NCI-H1105 treated with DMSO at 0.1 percent for 48 hours (cell line): ENCODE results near the gene TPT1.

Experiments used
- DNase-seq: peaks from one replicate; lab custom pipeline; 2025; lab: John Stamatoyannopoulos, UW

Gene TPT1

GRCh38 chr13:45333977-45334922 is 6.7 kb downstream of the TPT1 start:
- no peak for DNase-seq

- no peak for DNase-seq
Observed at GRCh38 chr13:45333251-45333976, 7.6 kb downstream of the TPT1 start.

- DNase-seq: no peak
Observed at GRCh38 chr13:45332831-45333219, 8.2 kb downstream of the TPT1 start.

DNA sequence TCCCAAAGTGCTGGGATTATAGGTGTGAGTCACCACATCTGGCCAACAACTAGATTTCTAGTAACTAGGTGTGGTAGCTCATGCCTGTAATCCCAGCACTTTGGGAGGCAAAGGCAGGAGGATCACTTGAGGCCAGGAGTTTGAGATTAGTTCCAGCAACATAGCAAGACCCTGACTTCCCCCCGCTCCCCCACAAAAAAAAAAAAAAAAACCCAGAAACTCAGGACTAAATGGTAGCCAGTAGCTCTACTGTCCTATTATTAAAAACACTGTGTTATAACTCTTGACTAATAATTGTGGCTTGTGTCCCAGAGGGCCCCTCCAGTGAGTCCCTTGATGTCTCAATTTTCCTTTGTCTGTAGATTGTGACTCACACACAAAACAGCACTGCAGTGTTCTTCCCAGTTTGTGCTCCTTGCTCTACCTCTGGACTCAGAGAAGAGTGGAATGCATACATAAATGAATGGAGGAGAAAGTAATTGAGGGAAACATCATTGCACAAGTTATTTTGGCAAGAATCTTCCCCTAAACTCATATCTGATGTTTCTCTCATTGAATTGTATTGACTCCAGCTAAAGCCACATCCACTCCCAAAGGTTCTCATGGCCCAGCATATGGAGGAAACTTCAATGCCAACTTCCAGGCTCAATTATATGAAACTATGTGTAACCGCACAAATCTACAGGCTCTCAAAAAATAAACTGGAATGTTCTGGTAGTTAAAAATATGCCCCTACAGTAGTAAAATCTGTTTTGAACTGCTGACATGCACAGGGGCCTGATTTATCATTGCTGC is 8.8 kb downstream of the TPT1 start:
- DNase-seq: no peak

DNA sequence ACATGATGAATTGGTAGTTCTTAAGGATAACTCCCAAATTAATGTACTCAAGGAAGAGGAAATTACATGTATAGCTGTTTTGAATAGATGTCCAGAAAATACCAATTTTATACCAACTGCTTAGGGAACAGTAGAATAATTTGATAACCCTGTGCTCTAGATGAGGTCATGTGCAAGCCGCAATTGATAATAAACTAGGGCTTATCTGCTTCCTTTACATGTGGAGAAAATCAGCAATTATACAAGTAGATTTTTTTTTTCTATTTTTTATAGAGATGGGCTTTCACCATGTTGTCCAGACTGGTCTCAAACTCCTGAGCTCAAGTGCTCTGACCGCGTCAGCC is 9.3 kb downstream of the TPT1 start:
- no peak for DNase-seq

DNA sequence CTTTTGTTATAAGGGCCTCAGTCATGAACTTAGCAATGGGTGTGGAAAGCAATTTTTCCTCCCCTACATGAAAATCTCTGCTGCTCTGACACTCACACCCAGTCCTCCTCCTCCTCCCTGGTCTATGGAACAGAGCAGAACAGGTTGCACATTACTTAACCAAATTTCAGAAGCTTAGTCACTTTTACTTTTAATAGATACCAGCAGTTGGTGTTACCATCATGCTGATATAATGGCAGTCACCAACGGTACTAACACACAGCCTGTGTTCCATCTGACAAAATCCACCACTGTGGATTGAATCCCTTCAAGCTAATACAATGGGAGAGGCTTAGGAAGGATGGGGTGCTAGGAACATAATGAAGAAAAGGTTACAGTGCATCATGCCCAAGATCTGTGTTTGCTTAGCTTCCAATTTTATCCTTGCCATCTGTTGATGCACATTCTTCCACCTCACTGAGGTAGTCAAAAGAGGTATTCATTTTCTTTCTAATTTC is 9.8 kb downstream of the TPT1 start:
- no peak for DNase-seq

GRCh38 chr13:45328661-45329111 is 12.3 kb downstream of the TPT1 start:
- DNase-seq: no peak

GRCh38 chr13:45327253-45327955 is 13.6 kb downstream of the TPT1 start:
- DNase-seq: no peak

- DNase-seq: no peak
Observed at GRCh38 chr13:45325806-45326205, 15.2 kb downstream of the TPT1 start.

- DNase-seq: no peak
Observed at GRCh38 chr13:45320876-45321629, 19.9 kb downstream of the TPT1 start.

- DNase-seq: no peak
Observed at GRCh38 chr13:45316996-45317395, 24.0 kb downstream of the TPT1 start.

GRCh38 chr13:45316338-45316737 is 24.6 kb downstream of the TPT1 start:
- DNase-seq: no peak

DNA sequence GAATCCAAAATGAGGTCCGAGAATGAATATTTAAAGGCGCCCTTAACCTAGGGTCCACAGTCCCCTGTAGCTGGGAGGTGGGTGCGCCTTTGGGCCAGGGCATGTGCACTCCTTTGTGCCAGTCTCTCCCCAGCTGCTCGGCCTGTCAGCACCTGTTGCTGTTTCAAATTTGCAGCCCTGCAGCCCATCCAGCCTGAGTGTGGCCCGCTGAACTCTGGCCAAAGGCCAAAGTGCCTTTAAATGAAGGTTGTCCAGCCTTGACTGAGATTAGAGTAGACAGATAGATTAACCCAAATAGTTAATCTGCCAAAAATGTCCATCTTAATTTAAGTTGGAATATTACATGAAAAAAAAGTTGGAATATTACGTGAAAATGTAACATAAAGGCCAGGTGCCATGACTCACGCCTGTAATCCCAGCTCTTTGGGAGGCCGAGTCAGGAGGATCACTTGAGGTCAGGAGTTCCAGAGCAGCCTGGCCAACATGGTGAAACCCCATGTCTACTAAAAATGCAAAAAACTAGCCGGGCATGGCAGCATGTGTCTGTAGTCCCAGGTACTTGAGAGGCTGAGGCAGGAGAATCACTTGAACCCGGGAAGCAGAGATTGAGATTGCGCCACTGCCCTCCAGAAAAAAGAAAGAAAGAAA is 25.3 kb downstream of the TPT1 start:
- no peak for DNase-seq

- no peak for DNase-seq
Observed at GRCh38 chr13:45314822-45315221, 26.2 kb downstream of the TPT1 start.

GRCh38 chr13:45310341-45311131 is 30.4 kb downstream of the TPT1 start:
- no peak for DNase-seq

- no peak for DNase-seq
Observed at GRCh38 chr13:45306966-45307365, 34.0 kb downstream of the TPT1 start.

GRCh38 chr13:45305079-45305478 is 35.9 kb downstream of the TPT1 start:
- DNase-seq: no peak

GRCh38 chr13:45303866-45304265 is 37.1 kb downstream of the TPT1 start:
- no peak for DNase-seq

DNA sequence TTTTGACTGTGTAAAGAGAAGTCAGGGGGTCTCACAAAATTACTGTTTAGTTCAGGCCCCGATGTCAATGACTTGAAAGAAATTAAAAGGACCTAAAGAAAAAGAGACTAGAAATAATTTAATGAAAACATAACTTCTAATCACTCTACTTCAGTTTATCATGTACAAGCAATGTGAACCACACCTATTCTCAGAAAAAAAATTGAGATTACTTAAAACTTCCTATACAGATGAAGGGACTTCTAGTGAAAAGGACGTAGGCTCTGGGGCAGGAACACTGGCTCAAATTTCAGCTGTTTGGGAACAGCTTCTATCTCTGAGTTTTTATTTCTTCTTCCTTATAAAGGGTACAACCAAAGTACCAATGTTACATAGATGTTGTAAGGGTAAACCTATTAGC is 38.0 kb downstream of the TPT1 start:
- DNase-seq: no peak

- DNase-seq: no peak
Observed at GRCh38 chr13:45302507-45302906, 38.5 kb downstream of the TPT1 start.
